ENCODE measurements around the gene CYP24A1. TPM values are rescaled to one million over a fixed set of nuclear protein-coding genes. Genes with fewer than 3 reads are reported as not detected.

CYP24A1 gene
- total RNA-seq, 1 experiment from 2014 or later = 0.28 TPM

DNA sequence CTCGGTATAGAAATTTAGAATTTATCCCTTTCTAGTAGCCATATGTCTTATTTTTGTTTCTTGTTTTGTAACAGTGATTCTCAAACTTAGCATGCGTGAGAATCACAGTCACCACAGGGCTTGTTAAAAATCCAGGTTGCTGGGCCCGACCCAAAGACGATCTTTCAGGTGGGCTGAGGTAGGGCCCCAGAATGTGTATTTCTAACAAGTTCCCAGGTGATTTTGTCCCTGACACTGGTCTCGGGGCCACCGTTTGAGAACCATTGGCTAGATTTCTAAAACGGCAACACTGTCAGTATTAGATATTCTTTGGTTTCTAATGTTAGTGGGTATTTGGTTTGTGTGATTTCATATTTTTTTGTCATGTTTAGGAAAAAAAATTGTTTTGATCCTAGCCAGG lies 44.0 kb upstream of the CYP24A1 start:
- DNase-seq (ENCODE audit: unreplicated experiment) = no peak
- Mint-ChIP-seq H3K4me1 (ENCODE audit: insufficient read depth, unreplicated experiment) (peaks cover 10% of the 10 kb centered on the region), H3K27ac (ENCODE audit: low read depth, unreplicated experiment) (no peak overlapping the region), H3K4me3 (ENCODE audit: unreplicated experiment) (no peak overlapping the region), H3K27me3 (ENCODE audit: insufficient read depth, unreplicated experiment) (no peaks in the 10 kb centered on the region), H3K9me3 (ENCODE audit: unreplicated experiment) (no peaks in the 10 kb centered on the region), H3K36me3 (ENCODE audit: insufficient read depth, unreplicated experiment) (peaks cover 47% of the 10 kb centered on the region)
- intact Hi-C loops (cut with micrococcal nuclease) = no loop called here
- no TSS peak for BruUV-seq (replicated peaks)
- POLR2A ChIA-PET = interaction anchor here (0.6 to 2.3 kb wide), 2 partner anchors 9 to 204 kb away, joined by 3 to 18 read pairs; partner anchors contain the start of gene PFDN4
- CTCF ChIA-PET = interaction anchor here (0.6 to 13.6 kb wide), 5 partner anchors 9 to 430 kb away, joined by 3 to 339 read pairs (median 6); partner anchors contain the start of gene PFDN4
- no peak for TF ChIP-seq CTCF (IDR thresholded peaks at IDR 0.05; ENCODE audit: unreplicated experiment)

- DNase-seq (ENCODE audit: unreplicated experiment) = no peak
- Mint-ChIP-seq H3K9me3 (ENCODE audit: unreplicated experiment) (no peaks in the 10 kb centered on the region), H3K27me3 (ENCODE audit: insufficient read depth, unreplicated experiment) (no peaks in the 10 kb centered on the region), H3K4me1 (ENCODE audit: insufficient read depth, unreplicated experiment) (no peaks in the 10 kb centered on the region), H3K4me3 (ENCODE audit: unreplicated experiment) (no peak overlapping the region), H3K36me3 (ENCODE audit: insufficient read depth, unreplicated experiment) (peaks cover 41% of the 10 kb centered on the region), H3K27ac (ENCODE audit: low read depth, unreplicated experiment) (no peak overlapping the region)
- BruUV-seq (replicated peaks) = no TSS peak
- CTCF ChIA-PET = interaction anchor here (0.7 to 11.4 kb wide), 9 partner anchors 16 to 500 kb away, joined by 3 to 180 read pairs (median 7); no protein-coding TSS in a partner anchor
- no peak for TF ChIP-seq CTCF (IDR thresholded peaks at IDR 0.05; ENCODE audit: unreplicated experiment)
- POLR2A ChIA-PET = interaction anchor here (1.4 kb wide), 1 partner anchor 8 kb away, joined by 3 read pairs; no protein-coding TSS in a partner anchor
- intact Hi-C loops (cut with micrococcal nuclease) = no loop called here
Observed at GRCh38 chr20:54215157-54215789, 41.5 kb upstream of the CYP24A1 start.

DNA sequence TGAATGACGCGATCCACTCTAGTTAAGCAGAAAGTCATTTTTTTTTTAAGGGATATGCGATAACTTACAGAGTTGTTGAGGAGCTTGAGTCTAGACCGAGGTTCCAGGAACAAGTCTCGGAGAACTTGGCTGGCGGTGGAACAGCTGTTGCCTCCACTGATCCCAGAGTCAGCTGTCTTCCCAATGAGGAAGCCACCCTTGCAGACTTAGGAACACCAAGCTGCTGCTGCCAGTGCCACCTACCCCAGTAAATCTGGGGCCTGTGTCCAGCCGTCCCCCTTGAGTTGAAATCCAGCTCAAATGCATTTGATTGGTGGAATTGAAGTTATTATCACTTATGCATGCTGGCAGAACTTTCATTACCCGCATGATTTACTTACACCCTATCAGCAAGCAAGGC lies 40.8 kb upstream of the CYP24A1 start:
- DNase-seq (ENCODE audit: unreplicated experiment) = no peak
- TF ChIP-seq CTCF (IDR thresholded peaks at IDR 0.05; ENCODE audit: unreplicated experiment) = no peak
- Mint-ChIP-seq H3K4me3 (ENCODE audit: unreplicated experiment) (no peak overlapping the region), H3K27me3 (ENCODE audit: insufficient read depth, unreplicated experiment) (no peaks in the 10 kb centered on the region), H3K36me3 (ENCODE audit: insufficient read depth, unreplicated experiment) (peaks cover 42% of the 10 kb centered on the region), H3K27ac (ENCODE audit: low read depth, unreplicated experiment) (no peak overlapping the region), H3K9me3 (ENCODE audit: unreplicated experiment) (no peaks in the 10 kb centered on the region), H3K4me1 (ENCODE audit: insufficient read depth, unreplicated experiment) (peaks cover 6% of the 10 kb centered on the region)
- POLR2A ChIA-PET = interaction anchor here (0.7 to 1.4 kb wide), 3 partner anchors 9 to 433 kb away, joined by 3 to 4 read pairs (median 3); no protein-coding TSS in a partner anchor
- CTCF ChIA-PET = interaction anchor here (0.6 to 11.4 kb wide), 14 partner anchors 10 to 501 kb away, joined by 3 to 180 read pairs (median 4); no protein-coding TSS in a partner anchor
- no TSS peak for BruUV-seq (replicated peaks)
- intact Hi-C loops (cut with micrococcal nuclease) = no loop called here

DNA sequence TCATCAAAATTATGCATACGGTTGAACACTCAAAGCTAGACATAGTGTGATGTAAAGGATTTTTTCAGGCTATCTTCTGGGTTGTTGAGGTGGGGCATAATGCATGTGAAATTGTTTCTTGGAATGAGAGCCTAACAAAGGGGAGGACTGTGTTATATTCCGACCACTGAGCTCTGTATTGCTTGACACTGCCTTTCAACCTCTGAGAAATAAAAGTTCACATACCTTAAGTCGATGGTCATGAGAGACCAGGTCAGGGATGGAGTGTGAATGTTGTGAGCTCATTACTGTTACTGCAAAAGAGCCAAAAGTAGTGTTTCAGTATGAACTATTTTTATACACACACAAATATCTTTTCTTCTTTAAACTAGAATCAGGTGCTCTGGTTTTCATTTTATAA lies 39.1 kb upstream of the CYP24A1 start:
- intact Hi-C loops (cut with micrococcal nuclease) = no loop called here
- Mint-ChIP-seq H3K27me3 (ENCODE audit: insufficient read depth, unreplicated experiment) (no peaks in the 10 kb centered on the region), H3K27ac (ENCODE audit: low read depth, unreplicated experiment) (no peak overlapping the region), H3K9me3 (ENCODE audit: unreplicated experiment) (no peaks in the 10 kb centered on the region), H3K4me3 (ENCODE audit: unreplicated experiment) (no peak overlapping the region), H3K36me3 (ENCODE audit: insufficient read depth, unreplicated experiment) (peaks cover 32% of the 10 kb centered on the region), H3K4me1 (ENCODE audit: insufficient read depth, unreplicated experiment) (peaks cover 16% of the 10 kb centered on the region)
- ChIA-PET POLR2A (interaction anchor here (0.5 kb wide), 1 partner anchor 627 kb away, joined by 3 read pairs; no protein-coding TSS in a partner anchor), CTCF (interaction anchor here (0.8 to 11.4 kb wide), 8 partner anchors 8 to 456 kb away, joined by 3 to 180 read pairs (median 5); no protein-coding TSS in a partner anchor)
- DNase-seq (ENCODE audit: unreplicated experiment) = no peak
- BruUV-seq (replicated peaks) = no TSS peak
- no peak for TF ChIP-seq CTCF (IDR thresholded peaks at IDR 0.05; ENCODE audit: unreplicated experiment)
